Measurements from ENCODE around the gene IL10RB. TPM values are rescaled to one million over a fixed set of nuclear protein-coding genes. Genes with fewer than 3 reads are reported as not detected.

IL10RB gene
- total and polyA plus RNA-seq, 3 donors from 2014 or later, result 14.3 to 19.3 (median 14.4) TPM

DNA sequence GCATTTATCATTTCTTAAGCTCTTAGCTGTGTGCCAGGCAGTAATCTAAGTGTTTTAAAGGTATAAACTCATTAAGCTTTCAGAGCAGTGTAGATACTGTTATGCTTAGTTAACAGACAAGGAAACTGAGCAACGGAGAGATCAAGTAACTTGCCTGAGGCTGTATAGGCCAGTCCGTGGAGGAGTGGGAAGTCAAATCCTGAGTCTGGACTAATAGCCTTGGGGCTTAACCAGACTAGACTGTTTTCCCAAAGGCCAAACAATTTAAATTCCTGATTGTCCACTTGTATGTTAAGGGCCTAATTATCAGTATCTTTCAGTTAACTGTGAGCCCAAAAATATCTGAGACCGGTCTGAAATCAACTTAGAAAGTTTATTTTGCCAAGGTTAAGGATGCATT, 61.2 kb downstream of the IL10RB start:
- Histone ChIP-seq H3K27me3 (no peaks in the 10 kb centered on the region), H3K9me3 (no peaks in the 10 kb centered on the region), H3K27ac (no peak overlapping the region), H3K4me3 (no peak overlapping the region), H3K36me3 (ENCODE audit: low read depth, missing control alignments) (no peaks in the 10 kb centered on the region), H3K4me1 (peaks cover 6% of the 10 kb centered on the region)
- DNase-seq, result no peak
- intact Hi-C loops (cut with DNase I; ENCODE audit: low total_unique reads), result no loop called here
- TF ChIP-seq POLR2A (IDR thresholded peaks at IDR 0.05) (no peak), CTCF (IDR thresholded peaks at IDR 0.05) (no peak)
- WGBS, 2 donors, result 67 to 83% methylated on average over 3 of the region's 3 CpGs

GRCh38 chr21:33327792-33328433, 61.7 kb downstream of the IL10RB start:
- Histone ChIP-seq H3K9me3 (no peaks in the 10 kb centered on the region), H3K27ac (no peak overlapping the region), H3K36me3 (ENCODE audit: low read depth, missing control alignments) (no peaks in the 10 kb centered on the region), H3K27me3 (no peaks in the 10 kb centered on the region), H3K4me1 (peaks cover 6% of the 10 kb centered on the region), H3K4me3 (no peak overlapping the region)
- 76 to 88% methylated on average over 7 of the region's 7 CpGs for WGBS, 2 donors
- DNase-seq, result no peak
- intact Hi-C loops (cut with DNase I; ENCODE audit: low total_unique reads), result no loop called here
- TF ChIP-seq POLR2A (IDR thresholded peaks at IDR 0.05) (no peak), CTCF (IDR thresholded peaks at IDR 0.05) (no peak)

DNA sequence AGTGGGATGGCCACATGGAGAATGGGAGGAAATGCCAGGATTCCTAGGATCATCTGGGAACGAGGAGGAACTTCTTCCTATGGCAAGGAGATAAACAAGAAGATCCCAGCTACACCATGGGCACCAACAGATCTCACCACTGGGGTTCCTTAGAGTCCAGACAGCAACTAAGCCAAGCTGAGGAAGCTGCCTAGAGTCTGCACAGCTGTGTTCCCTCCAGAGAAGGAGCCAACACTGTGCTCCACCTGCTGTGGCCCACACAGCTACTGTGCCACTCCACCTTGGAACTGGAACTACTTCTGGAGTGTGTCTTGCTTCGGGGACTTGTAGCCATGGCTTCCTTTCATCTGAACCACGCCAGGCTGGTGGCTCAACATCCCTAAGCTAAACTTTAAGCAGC, 64.6 kb downstream of the IL10RB start:
- intact Hi-C loops (cut with DNase I; ENCODE audit: low total_unique reads), result no loop called here
- 60 to 94% methylated on average over 1 to 3 of the region's 3 CpGs for WGBS, 2 donors
- no peaks in the 10 kb centered on the region for H3K36me3 ChIP-seq (ENCODE audit: low read depth, missing control alignments)

DNA sequence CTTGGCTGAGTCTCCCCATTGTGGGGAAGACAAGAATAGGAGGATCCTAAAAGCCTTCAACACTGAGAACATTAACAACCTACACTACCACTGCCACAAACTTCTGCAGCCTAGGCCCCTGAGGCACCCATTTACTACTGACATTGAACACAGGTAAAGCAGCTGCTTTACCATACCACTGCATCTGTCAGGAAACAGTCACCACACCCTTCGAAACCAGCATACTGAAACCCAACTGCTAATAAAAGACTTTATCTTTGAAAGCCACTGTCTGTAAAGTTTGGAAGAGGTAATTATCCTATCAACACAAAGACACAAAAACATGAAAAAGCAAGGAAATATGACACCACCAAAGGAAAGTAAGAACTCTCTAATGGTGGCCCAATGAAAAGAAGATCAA, 66.0 kb downstream of the IL10RB start:
- H3K27me3 ChIP-seq, result no peaks in the 10 kb centered on the region
- DNase-seq, result no peak
- no peaks in the 10 kb centered on the region for H3K4me1 ChIP-seq
- 100% methylated on average over 1 of the region's 1 CpG for WGBS, 2 donors
- no peak for TF ChIP-seq CTCF (IDR thresholded peaks at IDR 0.05)
- TF ChIP-seq POLR2A (IDR thresholded peaks at IDR 0.05), result no peak
- H3K27ac ChIP-seq, result no peak overlapping the region
- H3K9me3 ChIP-seq, result no peaks in the 10 kb centered on the region
- H3K4me3 ChIP-seq, result no peak overlapping the region
- intact Hi-C loops (cut with DNase I; ENCODE audit: low total_unique reads), result no loop called here
- no peaks in the 10 kb centered on the region for H3K36me3 ChIP-seq (ENCODE audit: low read depth, missing control alignments)

More for the DNA sequence above, 64.6 kb downstream of the IL10RB start:
- no peaks in the 10 kb centered on the region for H3K9me3 ChIP-seq
- no peak for DNase-seq
- H3K27ac ChIP-seq, result no peak overlapping the region
- TF ChIP-seq POLR2A (IDR thresholded peaks at IDR 0.05), result no peak
- TF ChIP-seq CTCF (IDR thresholded peaks at IDR 0.05), result no peak
- H3K27me3 ChIP-seq, result no peaks in the 10 kb centered on the region
- no peak overlapping the region for H3K4me3 ChIP-seq
- peaks cover 6% of the 10 kb centered on the region for H3K4me1 ChIP-seq

GRCh38 chr21:33334191-33334590, 68.0 kb downstream of the IL10RB start:
- 70 to 85% methylated on average over 4 of the region's 4 CpGs for WGBS, 2 donors
- H3K36me3 ChIP-seq (ENCODE audit: low read depth, missing control alignments), result no peaks in the 10 kb centered on the region
- no peaks in the 10 kb centered on the region for H3K9me3 ChIP-seq
- H3K4me3 ChIP-seq, result no peak overlapping the region
- H3K4me1 ChIP-seq, result no peaks in the 10 kb centered on the region
- TF ChIP-seq POLR2A (IDR thresholded peaks at IDR 0.05), result no peak
- TF ChIP-seq CTCF (IDR thresholded peaks at IDR 0.05), result no peak
- H3K27ac ChIP-seq, result no peak overlapping the region
- intact Hi-C loops (cut with DNase I; ENCODE audit: low total_unique reads), result no loop called here
- DNase-seq, result no peak
- H3K27me3 ChIP-seq, result no peaks in the 10 kb centered on the region
